Osteoblast (primary cell): Measurements from ENCODE around the gene FBLN1. TPM values are rescaled to one million over a fixed set of nuclear protein-coding genes. Genes with fewer than 3 reads are reported as not detected.

Source experiments
- DNase-seq: peaks from one replicate; pipeline ENCODE4 v3.0.0; 2011; ENCODE audit warnings: low spot score, mixed read lengths; ENCODE audit not compliant: insufficient read length; ENCODE audit errors: missing footprints
- H2AFZ ChIP-seq: 2 replicates; pipeline ENCODE4 v1.6.0; 2011; ENCODE audit warnings: mild to moderate bottlenecking, low read length
- H3K27ac ChIP-seq: 2 replicates; pipeline ENCODE4 v1.5.1; 2011; ENCODE audit warnings: mild to moderate bottlenecking, low read depth, low read length, moderate library complexity
- H3K27me3 ChIP-seq: 2 replicates; pipeline ENCODE4 v1.6.0; 2012; ENCODE audit warnings: mild to moderate bottlenecking, control low read depth, inconsistent platforms, low read length, moderate library complexity; ENCODE audit not compliant: insufficient read depth
- H3K36me3 ChIP-seq: 2 replicates; pipeline ENCODE4 v1.5.1; 2011; ENCODE audit warnings: mild to moderate bottlenecking, low read length, control low read depth, moderate library complexity; ENCODE audit not compliant: insufficient read depth
- H3K4me1 ChIP-seq: 2 replicates; pipeline ENCODE4 v1.5.1; 2011; ENCODE audit warnings: mild to moderate bottlenecking, low read length, control low read depth, moderate library complexity; ENCODE audit not compliant: insufficient read depth
- H3K4me2 ChIP-seq: 2 replicates; pipeline ENCODE4 v1.6.0; 2011; ENCODE audit warnings: mild to moderate bottlenecking, low read length; ENCODE audit not compliant: insufficient read depth
- H3K4me3 ChIP-seq: fragments of 200-600 bp; sonication (generic); 3 replicates; pipeline ENCODE4 v1.5.1; 2012; ENCODE audit warnings: mild to moderate bottlenecking, low read length, inconsistent platforms; ENCODE audit not compliant: insufficient read depth
- H3K79me2 ChIP-seq: 2 replicates; pipeline ENCODE4 v1.6.0; 2012; ENCODE audit warnings: mild to moderate bottlenecking, low read length, control low read depth, inconsistent platforms; ENCODE audit not compliant: insufficient read depth
- H3K9me3 ChIP-seq: 2 replicates; pipeline ENCODE4 v1.5.1; 2011; ENCODE audit warnings: low read depth, low read length, control low read depth
- H4K20me1 ChIP-seq: 2 replicates; pipeline ENCODE4 v1.6.0; 2012; ENCODE audit warnings: mild to moderate bottlenecking, low read length, control low read depth; ENCODE audit not compliant: insufficient read depth
- CTCF ChIP-seq: IDR thresholded peaks from 2 replicates; pipeline ENCODE4 v1.5.1; 2011; ENCODE audit warnings: mild to moderate bottlenecking, low read depth, low read length, moderate library complexity; ENCODE audit errors: extremely low read depth
- total RNA-seq: library from RNA; depleted of rRNA; stranded (reverse); fragments of >200 nt; gene quantifications from 2 replicates; pipeline ENCODE4 v1.2.3, GENCODE V29; 2012

Gene FBLN1
- total RNA-seq, 1 donor, result 88.3 TPM

- Histone ChIP-seq H3K4me1 (peaks cover 4% of the 10 kb centered on the region), H3K9me3 (no peaks in the 10 kb centered on the region)
- DNase-seq, result no peak
Measured at GRCh38 chr22:45630436-45630835, 127.8 kb downstream of the FBLN1 start.

GRCh38 chr22:45631140-45631840, 128.6 kb downstream of the FBLN1 start:
- no peaks in the 10 kb centered on the region for H3K9me3 ChIP-seq
- no peaks in the 10 kb centered on the region for H4K20me1 ChIP-seq
- H3K27ac ChIP-seq, result no peak overlapping the region
- H3K36me3 ChIP-seq, result no peaks in the 10 kb centered on the region
- DNase-seq, result no peak
- no peak overlapping the region for H3K4me2 ChIP-seq
- H2AFZ ChIP-seq, result no peak overlapping the region
- no peak overlapping the region for H3K4me3 ChIP-seq
- no peaks in the 10 kb centered on the region for H3K79me2 ChIP-seq
- H3K27me3 ChIP-seq, result peaks cover 31% of the 10 kb centered on the region
- peaks cover 4% of the 10 kb centered on the region for H3K4me1 ChIP-seq
- no peak for TF ChIP-seq CTCF

More at GRCh38 chr22:45630436-45630835, 127.8 kb downstream of the FBLN1 start:
- no peak overlapping the region for H3K4me3 ChIP-seq
- no peaks in the 10 kb centered on the region for H3K79me2 ChIP-seq
- H3K36me3 ChIP-seq, result no peaks in the 10 kb centered on the region
- H4K20me1 ChIP-seq, result no peaks in the 10 kb centered on the region
- peaks cover 32% of the 10 kb centered on the region for H3K27me3 ChIP-seq
- H3K27ac ChIP-seq, result no peak overlapping the region
- H2AFZ ChIP-seq, result no peak overlapping the region
- TF ChIP-seq CTCF, result no peak
- H3K4me2 ChIP-seq, result no peak overlapping the region

GRCh38 chr22:45631841-45632238, 129.2 kb downstream of the FBLN1 start:
- H4K20me1 ChIP-seq, result no peaks in the 10 kb centered on the region
- H3K4me1 ChIP-seq, result peaks cover 4% of the 10 kb centered on the region
- H3K27ac ChIP-seq, result no peak overlapping the region
- no peaks in the 10 kb centered on the region for H3K79me2 ChIP-seq
- no peak overlapping the region for H2AFZ ChIP-seq
- no peak for DNase-seq
- no peak overlapping the region for H3K4me3 ChIP-seq
- H3K27me3 ChIP-seq, result peaks cover 31% of the 10 kb centered on the region
- H3K9me3 ChIP-seq, result no peaks in the 10 kb centered on the region
- H3K4me2 ChIP-seq, result no peak overlapping the region
- no peaks in the 10 kb centered on the region for H3K36me3 ChIP-seq
- TF ChIP-seq CTCF, result no peak

- Histone ChIP-seq H3K36me3 (no peaks in the 10 kb centered on the region), H3K27ac (no peak overlapping the region), H4K20me1 (no peaks in the 10 kb centered on the region), H3K4me3 (peak overlapping the region; percentile 52), H3K9me3 (no peaks in the 10 kb centered on the region), H2AFZ (no peak overlapping the region), H3K4me2 (peak overlapping the region; percentile 70), H3K27me3 (peaks cover 31% of the 10 kb centered on the region), H3K4me1 (peaks cover 4% of the 10 kb centered on the region), H3K79me2 (no peaks in the 10 kb centered on the region)
- DNase-seq, result peak; percentile 87
- no peak for TF ChIP-seq CTCF
Measured at GRCh38 chr22:45632791-45633515, 130.3 kb downstream of the FBLN1 start.
